Stomach smooth muscle (tissue), 2 donors: ENCODE results near the gene QTRT2.

Experiments used
- H3K27ac ChIP-seq: one replicate; pipeline ENCODE4 v1.7.0; 2013; ENCODE audit warnings: mild to moderate bottlenecking, low read length, inconsistent platforms
- H3K27me3 ChIP-seq, 2 donors: one replicate each; pipeline ENCODE4 v1.7.0; 2013; ENCODE audit warnings: low read length in 2 of 2; ENCODE audit not compliant: insufficient read depth in 2 of 2, control insufficient read depth in 1 of 2
- H3K36me3 ChIP-seq, 2 donors: one replicate each; pipeline ENCODE4 v1.7.0; 2013; ENCODE audit warnings: low read length in 2 of 2; ENCODE audit not compliant: control insufficient read depth in 2 of 2, insufficient read depth in 2 of 2
- H3K4me1 ChIP-seq: one replicate; pipeline ENCODE4 v1.7.0; 2013; ENCODE audit warnings: low read length; ENCODE audit not compliant: control insufficient read depth, insufficient read depth
- H3K4me3 ChIP-seq, 2 donors: one replicate each; pipeline ENCODE4 v1.7.0; 2013; ENCODE audit warnings: low read length in 2 of 2
- H3K9ac ChIP-seq, 2 donors: one replicate each; pipeline ENCODE4 v1.7.0; 2013; ENCODE audit warnings: low read length in 2 of 2, mild to moderate bottlenecking in 1 of 2
- H3K9me3 ChIP-seq, 2 donors: one replicate each; pipeline ENCODE4 v1.7.0; 2013; ENCODE audit warnings: low read length in 2 of 2; ENCODE audit not compliant: control insufficient read depth in 2 of 2
- donor health status: healthy.
- donor health status: Pancreatic carcinoma.

The QTRT2 gene

DNA sequence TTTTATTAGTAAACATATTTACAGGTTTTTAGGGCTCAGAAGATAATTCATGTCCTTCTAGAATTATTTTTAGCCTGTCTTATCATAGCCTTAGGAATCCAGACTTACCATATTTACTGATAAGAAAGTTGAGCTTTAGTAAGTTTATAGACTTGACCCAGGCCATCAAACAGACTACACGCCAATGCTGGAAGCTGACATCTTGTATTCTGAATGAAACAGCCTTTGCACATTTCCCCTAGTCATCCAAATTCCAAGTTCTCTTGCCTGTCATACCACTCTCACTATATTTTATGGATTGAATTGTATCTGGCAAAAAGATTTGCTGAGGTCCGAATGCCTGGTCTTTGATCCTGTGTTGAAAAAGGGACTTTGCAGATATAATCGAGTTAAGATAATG, 63.7 kb downstream of the QTRT2 start:
- H3K27me3 ChIP-seq = no peaks in the 10 kb centered on the region
- no peaks in the 10 kb centered on the region for H3K9me3 ChIP-seq
- peaks cover 4% of the 10 kb centered on the region for H3K4me1 ChIP-seq
- no peak overlapping the region for H3K4me3 ChIP-seq
- H3K9ac ChIP-seq = no peak overlapping the region
- H3K36me3 ChIP-seq = no peaks in the 10 kb centered on the region
- no peak overlapping the region for H3K27ac ChIP-seq

DNA sequence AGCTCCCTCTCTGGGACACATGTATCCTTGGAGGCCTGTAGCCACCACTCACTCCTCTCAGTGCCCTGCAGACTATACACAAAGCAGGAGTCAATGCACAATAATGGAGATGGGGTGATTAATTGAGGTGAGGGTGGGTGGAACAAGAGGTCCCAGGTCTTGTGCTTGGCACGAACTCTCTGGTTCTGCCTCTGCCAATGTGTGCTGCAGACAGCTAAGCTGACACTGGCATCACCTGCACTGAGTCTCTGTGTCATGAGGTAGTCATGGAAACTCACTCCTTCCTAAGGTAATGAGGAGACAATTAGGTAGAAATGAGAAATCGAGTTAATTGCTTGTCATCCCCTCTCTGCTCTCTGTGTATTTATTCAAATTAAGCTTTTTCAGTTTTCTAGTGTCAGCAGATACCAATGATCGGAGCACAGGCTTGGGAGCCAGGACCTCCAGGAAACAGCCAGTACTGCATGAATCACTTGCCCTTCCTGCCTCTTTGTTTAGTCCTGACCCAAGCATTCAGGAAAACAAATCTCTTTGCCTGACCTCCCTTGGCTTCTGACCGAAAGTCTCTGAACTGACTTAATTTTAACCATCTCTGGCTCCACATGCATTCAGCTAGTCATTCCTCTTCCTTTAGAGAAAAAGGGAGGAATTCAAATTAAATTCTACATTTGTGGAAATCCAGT, 65.6 kb downstream of the QTRT2 start:
- no peaks in the 10 kb centered on the region for H3K9me3 ChIP-seq
- H3K9ac ChIP-seq = no peak overlapping the region
- no peak overlapping the region for H3K27ac ChIP-seq
- H3K36me3 ChIP-seq = no peaks in the 10 kb centered on the region
- H3K27me3 ChIP-seq = no peaks in the 10 kb centered on the region
- no peak overlapping the region for H3K4me3 ChIP-seq
- H3K4me1 ChIP-seq = peaks cover 4% of the 10 kb centered on the region

DNA sequence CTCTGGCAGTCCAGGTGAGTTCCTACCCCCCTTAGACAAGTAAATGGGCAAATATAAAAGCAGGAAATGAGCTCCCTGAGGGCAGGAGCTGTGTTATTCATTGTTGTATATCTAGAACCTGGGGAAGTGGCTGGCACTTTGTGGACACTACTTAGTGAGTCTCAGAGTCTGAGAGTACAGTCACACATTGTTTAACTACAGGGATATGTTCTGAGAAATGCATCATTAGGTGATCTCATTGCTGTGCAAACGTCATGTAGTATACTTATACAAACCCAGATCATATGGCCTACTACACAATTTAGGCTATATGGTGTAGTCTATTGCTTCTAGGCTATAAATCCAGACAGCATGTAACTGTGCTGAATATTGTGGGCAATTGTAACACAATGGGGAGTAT, 69.9 kb downstream of the QTRT2 start:
- no peak overlapping the region for H3K9ac ChIP-seq
- no peaks in the 10 kb centered on the region for H3K36me3 ChIP-seq
- H3K27ac ChIP-seq = no peak overlapping the region
- no peaks in the 10 kb centered on the region for H3K9me3 ChIP-seq
- H3K27me3 ChIP-seq = no peaks in the 10 kb centered on the region
- H3K4me3 ChIP-seq = no peak overlapping the region
- H3K4me1 ChIP-seq = peaks cover 4% of the 10 kb centered on the region

DNA sequence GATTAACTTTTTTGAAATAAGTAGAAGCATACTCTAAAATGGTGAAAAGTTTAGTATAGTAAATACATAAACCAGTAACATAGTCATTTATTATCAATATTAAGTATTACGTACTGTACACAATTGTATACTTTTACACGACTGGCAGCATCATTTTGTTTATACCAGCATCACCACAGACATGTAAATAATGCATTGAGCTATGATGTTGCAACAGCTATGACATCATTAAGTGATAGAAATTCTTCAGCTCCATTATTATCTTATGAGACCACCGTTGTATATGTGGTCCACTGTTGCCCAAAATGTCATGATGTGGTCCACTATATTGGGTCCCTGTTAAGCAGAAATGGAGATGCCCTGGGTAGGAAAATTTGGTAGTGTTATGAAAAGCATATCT, 71.0 kb downstream of the QTRT2 start:
- Histone ChIP-seq H3K27me3 (no peaks in the 10 kb centered on the region), H3K27ac (no peak overlapping the region), H3K4me1 (no peaks in the 10 kb centered on the region), H3K9me3 (no peaks in the 10 kb centered on the region), H3K9ac (no peak overlapping the region), H3K36me3 (no peaks in the 10 kb centered on the region), H3K4me3 (no peak overlapping the region)

DNA sequence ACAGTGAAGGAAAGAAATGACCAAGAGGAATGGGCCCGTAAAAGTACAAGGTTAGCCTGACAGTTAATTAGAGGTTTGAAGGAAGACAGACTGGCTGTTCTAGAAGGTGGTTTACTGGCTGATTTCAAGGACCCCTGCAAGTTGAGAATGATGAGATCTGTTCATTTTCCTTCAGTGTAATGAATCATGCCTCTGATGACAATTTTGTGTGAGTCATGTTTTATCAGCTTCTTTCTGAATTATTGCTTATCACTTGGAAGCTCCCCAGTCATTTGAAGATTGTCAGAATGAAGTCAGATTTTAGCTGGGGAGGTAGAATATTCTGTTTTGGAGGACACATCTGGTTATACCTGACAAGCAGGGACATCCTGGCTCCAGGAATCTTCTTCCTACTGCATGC, 71.7 kb downstream of the QTRT2 start:
- H3K36me3 ChIP-seq = no peaks in the 10 kb centered on the region
- no peak overlapping the region for H3K27ac ChIP-seq
- no peaks in the 10 kb centered on the region for H3K4me1 ChIP-seq
- H3K9me3 ChIP-seq = no peaks in the 10 kb centered on the region
- H3K4me3 ChIP-seq = no peak overlapping the region
- H3K27me3 ChIP-seq = no peaks in the 10 kb centered on the region
- H3K9ac ChIP-seq = no peak overlapping the region

DNA sequence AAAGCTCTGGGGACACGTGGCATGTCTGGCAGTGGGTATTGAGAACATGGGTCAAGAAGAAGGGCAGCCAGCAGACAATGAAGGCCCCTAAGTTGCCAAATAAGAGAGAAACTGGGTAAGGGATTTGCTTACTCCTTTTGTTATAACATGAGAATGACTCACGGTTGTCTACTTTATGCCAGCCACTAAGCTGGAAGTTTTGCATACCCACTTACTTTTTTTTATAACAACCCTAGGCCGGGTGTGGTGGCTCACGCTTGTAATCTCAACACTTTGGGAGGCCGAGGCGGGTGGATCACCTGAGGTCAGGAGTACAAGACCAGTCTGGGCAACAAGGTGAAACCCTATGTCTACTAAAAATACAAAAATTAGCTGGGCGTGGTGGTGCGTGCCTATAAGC, 72.3 kb downstream of the QTRT2 start:
- no peak overlapping the region for H3K27ac ChIP-seq
- H3K27me3 ChIP-seq = no peaks in the 10 kb centered on the region
- no peaks in the 10 kb centered on the region for H3K36me3 ChIP-seq
- H3K4me3 ChIP-seq = no peak overlapping the region
- H3K4me1 ChIP-seq = no peaks in the 10 kb centered on the region
- no peaks in the 10 kb centered on the region for H3K9me3 ChIP-seq
- no peak overlapping the region for H3K9ac ChIP-seq

DNA sequence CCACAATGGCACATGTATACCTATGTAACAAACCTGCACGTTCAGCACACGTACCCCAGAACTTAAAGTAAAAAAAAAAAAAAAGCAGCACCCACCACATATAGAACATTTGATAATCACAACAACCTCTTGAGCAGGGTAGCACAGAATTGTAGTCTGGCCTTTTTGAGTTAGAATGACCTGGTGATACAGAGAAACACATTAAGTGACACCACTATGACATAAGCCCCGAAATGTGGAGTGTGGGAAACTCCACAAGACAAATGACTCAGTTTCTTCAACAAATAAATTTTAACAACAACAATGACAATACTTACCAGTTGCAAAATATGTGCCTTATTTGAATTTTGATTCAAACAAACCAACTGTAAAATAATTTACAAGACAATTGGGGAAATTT, 76.0 kb downstream of the QTRT2 start:
- Histone ChIP-seq H3K9ac (no peak overlapping the region), H3K27ac (no peak overlapping the region), H3K4me3 (no peak overlapping the region), H3K27me3 (no peaks in the 10 kb centered on the region), H3K4me1 (no peaks in the 10 kb centered on the region), H3K36me3 (no peaks in the 10 kb centered on the region), H3K9me3 (no peaks in the 10 kb centered on the region)

DNA sequence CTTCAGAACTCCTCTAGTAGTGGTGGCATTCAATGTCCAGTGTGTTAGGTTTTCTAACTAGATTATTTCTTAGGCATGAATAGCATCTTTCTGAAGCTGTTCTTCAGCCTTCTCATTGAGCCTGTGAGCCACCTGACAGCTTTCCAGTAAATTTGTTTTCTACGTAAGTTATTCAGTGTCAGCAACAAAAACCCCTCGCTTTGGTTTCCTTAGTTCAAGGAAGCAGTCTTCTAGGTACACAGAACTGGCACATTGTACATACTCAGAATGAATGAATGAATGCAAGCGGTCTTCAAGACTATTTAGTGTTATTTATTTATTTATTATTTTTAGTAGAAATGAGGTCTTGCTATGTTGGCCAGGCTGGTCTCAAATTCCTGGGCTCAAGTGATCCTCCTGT, 77.4 kb downstream of the QTRT2 start:
- Histone ChIP-seq H3K4me1 (no peaks in the 10 kb centered on the region), H3K36me3 (no peaks in the 10 kb centered on the region), H3K4me3 (no peak overlapping the region), H3K9me3 (no peaks in the 10 kb centered on the region), H3K27ac (no peak overlapping the region), H3K9ac (no peak overlapping the region), H3K27me3 (no peaks in the 10 kb centered on the region)
